WTC11 (cell line): Measurements from ENCODE around the gene NEO1. TPM values are rescaled to one million over a fixed set of nuclear protein-coding genes. Genes with fewer than 3 reads are reported as not detected.

Experiments
- ATAC-seq: fragments of 200-7000 bp; cut with Tn5 transposase; 2 replicates; pipeline ENCODE4 v1.10.0; 2021; ENCODE audit warnings: mild to moderate bottlenecking, moderate library complexity
- CTCF ChIA-PET: fragments of 300-600 bp; sonication (Branson Sonifier 250); formaldehyde crosslinking; loops from one replicate; lab custom pipeline; 2021; ENCODE audit warnings: antibody characterized with exemption; lab: Charles Lee
- POLR2A ChIA-PET: fragments of 350-600 bp; sonication (Branson Sonifier 250); formaldehyde crosslinking; loops from one replicate; lab custom pipeline; 2021; ENCODE audit warnings: antibody characterized with exemption; lab: Charles Lee
- DNase-seq: peaks from one replicate; pipeline ENCODE4 v3.0.0; 2021; ENCODE audit warnings: low spot score
- H3K27ac Mint-ChIP-seq: 2 replicates; pipeline ENCODE4 v1.8.0; 2021; ENCODE audit warnings: mixed read lengths
- H3K27me3 Mint-ChIP-seq: 2 replicates; pipeline ENCODE4 v1.8.0; 2021; ENCODE audit warnings: low read depth, mild to moderate bottlenecking, moderate library complexity, mixed read lengths
- H3K36me3 Mint-ChIP-seq: 2 replicates; pipeline ENCODE4 v1.8.0; 2021; ENCODE audit warnings: mixed read lengths
- H3K4me1 Mint-ChIP-seq: 2 replicates; pipeline ENCODE4 v1.8.0; 2022; ENCODE audit warnings: mixed read lengths
- H3K4me3 Mint-ChIP-seq: 2 replicates; pipeline ENCODE4 v1.8.0; 2021; ENCODE audit warnings: mild to moderate bottlenecking, moderate library complexity, mixed read lengths
- H3K9me3 Mint-ChIP-seq: 2 replicates; pipeline ENCODE4 v1.8.0; 2021; ENCODE audit warnings: mixed read lengths
- ARID4B ChIP-seq: sonication (generic); formaldehyde crosslinking; IDR thresholded peaks from 2 replicates; pipeline ENCODE4 v1.8.0; 2023; ENCODE audit warnings: missing genetic modification reagents, mild to moderate bottlenecking, borderline replicate concordance
- ATF1 ChIP-seq: sonication (generic); formaldehyde crosslinking; IDR thresholded peaks from 2 replicates; pipeline ENCODE4 v1.8.1; 2023; ENCODE audit warnings: mild to moderate bottlenecking, moderate library complexity, missing genetic modification reagents
- CREB1 ChIP-seq: sonication (generic); formaldehyde crosslinking; IDR thresholded peaks from 2 replicates; pipeline ENCODE4 v1.8.0; 2023; ENCODE audit warnings: mild to moderate bottlenecking, missing genetic modification reagents
- ELF4 ChIP-seq: sonication (generic); formaldehyde crosslinking; IDR thresholded peaks from 2 replicates; pipeline ENCODE4 v1.8.1; 2022; ENCODE audit warnings: low read depth, mild to moderate bottlenecking, moderate library complexity, missing genetic modification reagents
- GABPB1 ChIP-seq: sonication (generic); formaldehyde crosslinking; IDR thresholded peaks from 2 replicates; pipeline ENCODE4 v1.8.1; 2023; ENCODE audit warnings: mild to moderate bottlenecking, missing genetic modification reagents
- HMGA2 ChIP-seq: fragments of 250-450 bp; sonication (Bioruptor Pico); IDR thresholded peaks from 2 replicates; pipeline ENCODE4 v1.4.0; 2021; ENCODE audit warnings: mild to moderate bottlenecking, moderate library complexity
- NFATC4 ChIP-seq: fragments of 250-450 bp; sonication (Bioruptor Pico); IDR thresholded peaks from 2 replicates; pipeline ENCODE4 v1.9.0; 2021; ENCODE audit warnings: mild to moderate bottlenecking
- NFE2L1 ChIP-seq: sonication (generic); formaldehyde crosslinking; IDR thresholded peaks from 2 replicates; pipeline ENCODE4 v1.8.1; 2023; ENCODE audit warnings: missing genetic modification reagents
- NR1H2 ChIP-seq: sonication (generic); formaldehyde crosslinking; IDR thresholded peaks from 2 replicates; pipeline ENCODE4 v1.9.0; 2021; ENCODE audit warnings: mild to moderate bottlenecking, moderate library complexity, missing genetic modification reagents
- NR3C1 ChIP-seq: sonication (generic); formaldehyde crosslinking; conservative IDR thresholded peaks from 2 replicates; pipeline ENCODE4 v1.8.1; 2023; ENCODE audit warnings: low read depth, mild to moderate bottlenecking, missing genetic modification reagents
- SP1 ChIP-seq: sonication (generic); formaldehyde crosslinking; conservative IDR thresholded peaks from 2 replicates; pipeline ENCODE4 v1.8.1; 2022; ENCODE audit warnings: missing genetic modification reagents
- STAT6 ChIP-seq: sonication (generic); formaldehyde crosslinking; conservative IDR thresholded peaks from 2 replicates; pipeline ENCODE4 v1.8.1; 2023; ENCODE audit warnings: mild to moderate bottlenecking, low read depth, missing genetic modification reagents, moderate library complexity
- TEAD1 ChIP-seq: sonication (generic); formaldehyde crosslinking; IDR thresholded peaks from 2 replicates; pipeline ENCODE4 v1.8.0; 2022; ENCODE audit warnings: mild to moderate bottlenecking, missing genetic modification reagents
- ZMAT4 ChIP-seq: fragments of 250-450 bp; sonication (Bioruptor Pico); IDR thresholded peaks from 2 replicates; pipeline ENCODE4 v1.9.0; 2021; ENCODE audit warnings: mild to moderate bottlenecking
- ZNF138 ChIP-seq: sonication (generic); formaldehyde crosslinking; conservative IDR thresholded peaks from 2 replicates; pipeline ENCODE4 v1.8.1; 2022; ENCODE audit warnings: mild to moderate bottlenecking, moderate library complexity, missing genetic modification reagents
- ZNF232 ChIP-seq: sonication (generic); formaldehyde crosslinking; IDR thresholded peaks from 2 replicates; pipeline ENCODE4 v1.8.0; 2022; ENCODE audit warnings: mild to moderate bottlenecking, missing genetic modification reagents
- ZNF317 ChIP-seq: sonication (generic); formaldehyde crosslinking; IDR thresholded peaks from 2 replicates; pipeline ENCODE4 v1.8.1; 2023; ENCODE audit warnings: low read depth, mild to moderate bottlenecking, moderate library complexity, missing genetic modification reagents, borderline replicate concordance
- ZNF396 ChIP-seq: fragments of 250-450 bp; sonication (Bioruptor Pico); IDR thresholded peaks from 2 replicates; pipeline ENCODE4 v1.8.0; 2021; ENCODE audit warnings: mild to moderate bottlenecking, moderate library complexity, borderline replicate concordance
- total RNA-seq: library from RNA; stranded (reverse); gene quantifications from 3 replicates; pipeline ENCODE4 v1.2.3, GENCODE V29; 2021
- TF ChIP-seq, protein P1 (sequence below): sonication (generic); formaldehyde crosslinking; IDR thresholded peaks from 2 replicates; pipeline ENCODE4 v1.8.0; 2022; ENCODE audit warnings: mild to moderate bottlenecking, missing genetic modification reagents
- TF ChIP-seq, protein P2 (sequence below): sonication (generic); formaldehyde crosslinking; IDR thresholded peaks from 2 replicates; pipeline ENCODE4 v1.8.1; 2022; ENCODE audit warnings: missing genetic modification reagents, borderline replicate concordance
- TF ChIP-seq, protein P3 (sequence below): sonication (generic); formaldehyde crosslinking; IDR thresholded peaks from 2 replicates; pipeline ENCODE4 v1.8.0; 2022; ENCODE audit warnings: mild to moderate bottlenecking, missing genetic modification reagents
- TF ChIP-seq, protein P4 (sequence below): fragments of 200-600 bp; IDR thresholded peaks from 2 replicates; pipeline ENCODE4 v1.8.0; 2022; ENCODE audit warnings: antibody characterized with exemption

The NEO1 gene
- total RNA-seq, 1 experiment from 2014 or later, result 37.1 TPM

GRCh38 chr15:73231661-73232419 is 179.6 kb downstream of the NEO1 start (continued):
- TF ChIP-seq, protein P1, sequence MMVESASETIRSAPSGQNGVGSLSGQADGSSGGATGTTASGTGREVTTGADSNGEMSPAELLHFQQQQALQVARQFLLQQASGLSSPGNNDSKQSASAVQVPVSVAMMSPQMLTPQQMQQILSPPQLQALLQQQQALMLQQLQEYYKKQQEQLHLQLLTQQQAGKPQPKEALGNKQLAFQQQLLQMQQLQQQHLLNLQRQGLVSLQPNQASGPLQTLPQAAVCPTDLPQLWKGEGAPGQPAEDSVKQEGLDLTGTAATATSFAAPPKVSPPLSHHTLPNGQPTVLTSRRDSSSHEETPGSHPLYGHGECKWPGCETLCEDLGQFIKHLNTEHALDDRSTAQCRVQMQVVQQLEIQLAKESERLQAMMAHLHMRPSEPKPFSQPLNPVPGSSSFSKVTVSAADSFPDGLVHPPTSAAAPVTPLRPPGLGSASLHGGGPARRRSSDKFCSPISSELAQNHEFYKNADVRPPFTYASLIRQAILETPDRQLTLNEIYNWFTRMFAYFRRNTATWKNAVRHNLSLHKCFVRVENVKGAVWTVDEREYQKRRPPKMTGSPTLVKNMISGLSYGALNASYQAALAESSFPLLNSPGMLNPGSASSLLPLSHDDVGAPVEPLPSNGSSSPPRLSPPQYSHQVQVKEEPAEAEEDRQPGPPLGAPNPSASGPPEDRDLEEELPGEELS (CRISPR knock-in tag), result no peak
- no peak for TF ChIP-seq NR1H2 (CRISPR knock-in tag)
- TF ChIP-seq ZNF396 (CRISPR knock-in tag), result no peak
- TF ChIP-seq CREB1, result no peak
- TF ChIP-seq ZNF232 (CRISPR knock-in tag), result no peak
- no peak for TF ChIP-seq SP1 (CRISPR knock-in tag)
- no peak for TF ChIP-seq ZMAT4 (CRISPR knock-in tag)
- no peak for TF ChIP-seq NR3C1 (CRISPR knock-in tag)
- no peak for TF ChIP-seq ARID4B (CRISPR knock-in tag)
- TF ChIP-seq GABPB1 (CRISPR knock-in tag), result no peak
- no peak for TF ChIP-seq ELF4 (CRISPR knock-in tag)
- no peak for TF ChIP-seq ATF1 (CRISPR knock-in tag)

DNA sequence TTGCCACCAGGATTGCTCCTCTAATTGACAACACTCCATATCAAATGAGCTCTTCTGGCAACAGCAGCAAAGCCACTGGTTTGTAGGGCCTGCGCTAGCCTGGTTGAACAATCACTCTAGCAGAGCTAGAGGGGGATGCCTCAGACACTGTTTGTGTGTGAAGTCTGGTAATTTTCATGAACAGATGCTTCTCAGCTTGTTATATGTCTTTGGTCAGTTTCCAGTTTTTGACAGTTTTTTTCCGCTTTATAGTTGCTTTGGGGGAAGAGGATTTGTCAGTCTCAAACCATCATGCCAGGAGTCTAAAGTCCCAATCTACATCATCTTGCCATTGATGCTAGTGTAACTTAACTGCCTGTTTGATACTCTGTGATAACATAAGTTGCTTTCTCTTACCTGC is 180.5 kb downstream of the NEO1 start:
- DNase-seq (no peak), ATAC-seq (no peak)
- H3K27ac Mint-ChIP-seq, result peak overlapping the region; percentile 46
- TF ChIP-seq ZNF138 (CRISPR knock-in tag), result no peak
- TF ChIP-seq TEAD1 (CRISPR knock-in tag), result no peak
- TF ChIP-seq, protein P2, sequence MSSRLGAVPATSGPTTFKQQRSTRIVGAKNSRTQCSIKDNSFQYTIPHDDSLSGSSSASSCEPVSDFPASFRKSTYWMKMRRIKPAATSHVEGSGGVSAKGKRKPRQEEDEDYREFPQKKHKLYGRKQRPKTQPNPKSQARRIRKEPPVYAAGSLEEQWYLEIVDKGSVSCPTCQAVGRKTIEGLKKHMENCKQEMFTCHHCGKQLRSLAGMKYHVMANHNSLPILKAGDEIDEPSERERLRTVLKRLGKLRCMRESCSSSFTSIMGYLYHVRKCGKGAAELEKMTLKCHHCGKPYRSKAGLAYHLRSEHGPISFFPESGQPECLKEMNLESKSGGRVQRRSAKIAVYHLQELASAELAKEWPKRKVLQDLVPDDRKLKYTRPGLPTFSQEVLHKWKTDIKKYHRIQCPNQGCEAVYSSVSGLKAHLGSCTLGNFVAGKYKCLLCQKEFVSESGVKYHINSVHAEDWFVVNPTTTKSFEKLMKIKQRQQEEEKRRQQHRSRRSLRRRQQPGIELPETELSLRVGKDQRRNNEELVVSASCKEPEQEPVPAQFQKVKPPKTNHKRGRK, result no peak
- TF ChIP-seq, protein P3, sequence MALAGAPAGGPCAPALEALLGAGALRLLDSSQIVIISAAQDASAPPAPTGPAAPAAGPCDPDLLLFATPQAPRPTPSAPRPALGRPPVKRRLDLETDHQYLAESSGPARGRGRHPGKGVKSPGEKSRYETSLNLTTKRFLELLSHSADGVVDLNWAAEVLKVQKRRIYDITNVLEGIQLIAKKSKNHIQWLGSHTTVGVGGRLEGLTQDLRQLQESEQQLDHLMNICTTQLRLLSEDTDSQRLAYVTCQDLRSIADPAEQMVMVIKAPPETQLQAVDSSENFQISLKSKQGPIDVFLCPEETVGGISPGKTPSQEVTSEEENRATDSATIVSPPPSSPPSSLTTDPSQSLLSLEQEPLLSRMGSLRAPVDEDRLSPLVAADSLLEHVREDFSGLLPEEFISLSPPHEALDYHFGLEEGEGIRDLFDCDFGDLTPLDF (CRISPR knock-in tag), result no peak
- TF ChIP-seq NFE2L1 (CRISPR knock-in tag), result no peak
- no peak for TF ChIP-seq ZNF396 (CRISPR knock-in tag)
- no peak for TF ChIP-seq NFATC4 (CRISPR knock-in tag)
- no peak for TF ChIP-seq STAT6 (CRISPR knock-in tag)
- TF ChIP-seq, protein P4, sequence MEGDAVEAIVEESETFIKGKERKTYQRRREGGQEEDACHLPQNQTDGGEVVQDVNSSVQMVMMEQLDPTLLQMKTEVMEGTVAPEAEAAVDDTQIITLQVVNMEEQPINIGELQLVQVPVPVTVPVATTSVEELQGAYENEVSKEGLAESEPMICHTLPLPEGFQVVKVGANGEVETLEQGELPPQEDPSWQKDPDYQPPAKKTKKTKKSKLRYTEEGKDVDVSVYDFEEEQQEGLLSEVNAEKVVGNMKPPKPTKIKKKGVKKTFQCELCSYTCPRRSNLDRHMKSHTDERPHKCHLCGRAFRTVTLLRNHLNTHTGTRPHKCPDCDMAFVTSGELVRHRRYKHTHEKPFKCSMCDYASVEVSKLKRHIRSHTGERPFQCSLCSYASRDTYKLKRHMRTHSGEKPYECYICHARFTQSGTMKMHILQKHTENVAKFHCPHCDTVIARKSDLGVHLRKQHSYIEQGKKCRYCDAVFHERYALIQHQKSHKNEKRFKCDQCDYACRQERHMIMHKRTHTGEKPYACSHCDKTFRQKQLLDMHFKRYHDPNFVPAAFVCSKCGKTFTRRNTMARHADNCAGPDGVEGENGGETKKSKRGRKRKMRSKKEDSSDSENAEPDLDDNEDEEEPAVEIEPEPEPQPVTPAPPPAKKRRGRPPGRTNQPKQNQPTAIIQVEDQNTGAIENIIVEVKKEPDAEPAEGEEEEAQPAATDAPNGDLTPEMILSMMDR, result no peak
- TF ChIP-seq HMGA2 (CRISPR knock-in tag), result no peak
- no peak for TF ChIP-seq ZNF232 (CRISPR knock-in tag)
- no peak for TF ChIP-seq ZNF317 (CRISPR knock-in tag)
- no peaks in the 10 kb centered on the region for H3K27me3 Mint-ChIP-seq
- ChIA-PET CTCF (interaction anchor here (0.9 to 2.8 kb wide), 2 partner anchors 8 to 11 kb away, joined by 3 to 18 read pairs; no protein-coding TSS in a partner anchor), POLR2A (no interaction called here)
- H3K4me1 Mint-ChIP-seq, result peaks cover 21% of the 10 kb centered on the region
- no peak overlapping the region for H3K4me3 Mint-ChIP-seq
- H3K36me3 Mint-ChIP-seq, result peaks cover 3% of the 10 kb centered on the region; the same call in 1 of the 2 replicates
- H3K9me3 Mint-ChIP-seq, result 0 out of 2 replicates have a peak, but pooled peaks cover 4% of the 10 kb centered on the region
